Measurements from ENCODE around the gene CD163L1.

- TF ChIP-seq POLR2A (IDR thresholded peaks at IDR 0.05), result no peak
- TF ChIP-seq, protein P1, sequence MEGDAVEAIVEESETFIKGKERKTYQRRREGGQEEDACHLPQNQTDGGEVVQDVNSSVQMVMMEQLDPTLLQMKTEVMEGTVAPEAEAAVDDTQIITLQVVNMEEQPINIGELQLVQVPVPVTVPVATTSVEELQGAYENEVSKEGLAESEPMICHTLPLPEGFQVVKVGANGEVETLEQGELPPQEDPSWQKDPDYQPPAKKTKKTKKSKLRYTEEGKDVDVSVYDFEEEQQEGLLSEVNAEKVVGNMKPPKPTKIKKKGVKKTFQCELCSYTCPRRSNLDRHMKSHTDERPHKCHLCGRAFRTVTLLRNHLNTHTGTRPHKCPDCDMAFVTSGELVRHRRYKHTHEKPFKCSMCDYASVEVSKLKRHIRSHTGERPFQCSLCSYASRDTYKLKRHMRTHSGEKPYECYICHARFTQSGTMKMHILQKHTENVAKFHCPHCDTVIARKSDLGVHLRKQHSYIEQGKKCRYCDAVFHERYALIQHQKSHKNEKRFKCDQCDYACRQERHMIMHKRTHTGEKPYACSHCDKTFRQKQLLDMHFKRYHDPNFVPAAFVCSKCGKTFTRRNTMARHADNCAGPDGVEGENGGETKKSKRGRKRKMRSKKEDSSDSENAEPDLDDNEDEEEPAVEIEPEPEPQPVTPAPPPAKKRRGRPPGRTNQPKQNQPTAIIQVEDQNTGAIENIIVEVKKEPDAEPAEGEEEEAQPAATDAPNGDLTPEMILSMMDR (IDR thresholded peaks at IDR 0.05), result no peak
Observed at GRCh38 chr12:7448099-7448498, 4.1 kb upstream of the CD163L1 start.

Data from vagina (tissue), 2 donors.